Measurements from ENCODE around the gene EFHD2. TPM values are rescaled to one million over a fixed set of nuclear protein-coding genes. Genes with fewer than 3 reads are reported as not detected.
"Not testable (repeated sequence)": the region's sequence is repeated elsewhere in the genome, so short reads cannot be mapped to it uniquely, and the experiment has no call there.

EFHD2 gene
- total RNA-seq, 1 donor from 2014 or later: 11.6 TPM

DNA sequence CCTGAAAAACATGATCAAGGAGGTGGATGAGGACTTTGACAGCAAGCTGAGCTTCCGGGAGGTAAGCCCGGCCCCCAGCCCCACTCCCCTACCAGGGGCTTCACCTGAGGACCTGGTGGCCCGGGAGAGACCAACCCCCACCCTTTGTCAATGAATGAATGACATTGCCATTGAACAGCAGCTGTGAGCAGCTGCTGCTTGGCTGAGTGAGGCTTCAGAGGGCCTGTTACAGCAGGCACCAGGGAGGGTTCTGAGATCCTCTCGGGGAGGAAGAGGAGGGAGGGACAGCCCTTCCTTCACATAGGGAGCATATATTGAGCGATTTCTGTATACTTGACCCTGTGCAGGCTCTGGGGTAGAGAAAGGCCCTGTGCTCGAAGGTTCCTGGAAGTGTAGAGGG lies 16.3 kb downstream of the EFHD2 start:
- DNase-seq: no peak
- ATAC-seq (ENCODE audit: poor library complexity): no peak
- intact Hi-C loops (cut with DNase I): no loop called here

DNA sequence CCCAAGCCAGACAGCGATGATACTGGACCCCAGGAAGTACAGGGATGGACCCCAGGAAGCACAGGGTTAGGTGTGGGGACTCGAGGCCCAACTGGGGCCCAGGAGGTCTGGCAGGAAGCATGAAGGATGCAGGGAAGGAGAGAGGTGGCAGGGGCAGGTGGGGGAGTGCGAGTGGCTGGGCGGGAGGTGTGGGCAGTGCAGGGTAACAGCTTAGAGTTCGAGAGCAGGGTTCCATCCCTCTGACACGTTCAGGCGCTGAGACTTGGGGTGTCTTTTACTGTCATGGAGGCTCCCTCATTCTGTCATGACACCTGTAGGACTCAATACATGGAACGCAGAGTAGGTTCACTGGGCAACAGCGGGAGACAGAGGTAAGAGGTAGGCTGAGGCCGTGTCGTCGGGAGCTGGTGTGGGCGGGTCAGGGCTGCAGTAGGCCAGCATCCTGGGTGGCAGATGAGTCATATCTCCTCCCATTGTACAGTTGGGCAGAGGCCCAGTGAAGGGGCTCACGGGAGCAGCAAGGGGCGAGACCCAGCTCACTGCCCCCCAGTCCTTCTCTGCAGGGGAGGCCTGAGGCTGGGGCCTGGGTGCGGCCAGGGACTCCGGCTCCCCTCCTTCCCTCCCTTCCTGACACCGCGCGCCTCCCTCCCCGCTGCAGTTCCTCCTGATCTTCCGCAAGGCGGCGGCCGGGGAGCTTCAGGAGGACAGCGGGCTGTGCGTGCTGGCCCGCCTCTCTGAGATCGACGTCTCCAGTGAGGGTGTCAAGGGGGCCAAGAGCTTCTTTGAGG lies 17.0 kb downstream of the EFHD2 start:
- intact Hi-C loops (cut with DNase I): no loop called here
- peak; percentile 42 for ATAC-seq (ENCODE audit: poor library complexity)
- no peak for DNase-seq

DNA sequence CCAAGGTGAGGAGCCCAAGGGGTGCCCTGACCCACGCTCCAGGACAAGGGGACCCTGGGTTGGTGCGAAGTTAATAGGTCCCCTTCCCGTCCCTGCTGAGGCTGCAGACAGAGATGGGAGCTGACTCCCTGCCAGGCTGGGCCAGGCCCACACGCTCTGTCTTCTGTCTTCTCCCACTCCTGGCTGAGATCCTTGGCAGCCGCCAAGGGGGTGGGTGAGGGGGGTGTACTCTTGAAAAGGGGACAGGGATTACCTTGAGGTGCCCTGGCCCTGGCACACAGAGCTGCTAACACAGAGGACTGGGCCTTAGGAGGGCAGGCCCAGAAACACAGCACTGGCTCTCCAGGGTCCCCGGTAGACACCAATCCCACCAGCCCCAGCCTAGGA lies 17.6 kb downstream of the EFHD2 start:
- peak; percentile 16 for ATAC-seq (ENCODE audit: poor library complexity)
- no peak for DNase-seq
- intact Hi-C loops (cut with DNase I): no loop called here

DNA sequence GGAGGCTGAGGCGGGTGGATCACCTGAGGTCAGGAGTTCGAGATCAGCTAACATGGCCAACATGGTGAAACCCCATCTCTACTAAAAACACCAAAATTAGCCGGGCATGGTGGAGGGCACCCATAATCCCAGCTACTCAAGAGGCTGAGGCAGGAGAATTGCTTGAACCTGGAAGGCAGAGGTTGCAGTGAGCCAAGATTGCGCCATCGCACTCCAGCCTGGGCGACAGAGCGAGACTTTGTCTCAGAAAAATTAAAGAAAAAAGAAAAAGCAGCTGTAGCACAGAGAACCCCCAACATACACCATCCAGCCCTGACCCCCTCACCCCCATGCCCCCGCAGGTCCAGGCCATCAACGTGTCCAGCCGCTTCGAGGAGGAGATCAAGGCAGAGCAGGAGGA lies 18.6 kb downstream of the EFHD2 start:
- DNase-seq; intact Hi-C loops (cut with DNase I); ATAC-seq (ENCODE audit: poor library complexity): not testable (repeated sequence)

DNA sequence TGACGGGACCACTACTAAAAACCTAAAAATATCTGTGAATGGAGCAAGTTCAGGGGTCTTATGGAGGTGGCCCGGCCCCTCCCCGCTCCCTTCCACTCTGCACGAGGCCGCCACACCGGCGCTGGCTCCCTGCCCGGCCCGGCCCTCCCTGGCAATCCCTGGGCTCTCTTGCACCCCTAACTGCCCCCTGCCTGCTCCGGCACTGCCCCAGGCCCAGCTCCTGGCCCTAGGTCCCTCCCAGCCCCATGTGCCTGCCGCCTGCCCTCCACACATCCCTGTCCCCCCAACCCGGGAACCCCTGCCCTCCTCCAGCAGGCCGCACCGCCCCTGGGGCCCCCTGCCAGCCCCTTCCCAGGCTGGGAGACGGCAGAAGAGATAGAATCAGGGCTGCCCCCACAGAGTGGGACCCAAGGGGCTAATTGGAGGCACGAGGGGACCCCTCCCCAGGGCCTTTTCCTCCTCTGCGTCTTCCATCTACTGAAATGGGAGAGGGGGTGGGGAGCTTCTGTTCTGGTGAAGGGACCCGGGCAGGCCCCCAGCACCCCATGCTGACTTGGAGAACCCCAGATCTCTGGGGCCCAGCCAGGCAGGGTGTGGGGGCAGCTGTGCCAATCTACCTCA lies 19.2 kb downstream of the EFHD2 start:
- intact Hi-C loops (cut with DNase I): no loop called here
- ATAC-seq (ENCODE audit: poor library complexity): no peak
- no peak for DNase-seq

DNA sequence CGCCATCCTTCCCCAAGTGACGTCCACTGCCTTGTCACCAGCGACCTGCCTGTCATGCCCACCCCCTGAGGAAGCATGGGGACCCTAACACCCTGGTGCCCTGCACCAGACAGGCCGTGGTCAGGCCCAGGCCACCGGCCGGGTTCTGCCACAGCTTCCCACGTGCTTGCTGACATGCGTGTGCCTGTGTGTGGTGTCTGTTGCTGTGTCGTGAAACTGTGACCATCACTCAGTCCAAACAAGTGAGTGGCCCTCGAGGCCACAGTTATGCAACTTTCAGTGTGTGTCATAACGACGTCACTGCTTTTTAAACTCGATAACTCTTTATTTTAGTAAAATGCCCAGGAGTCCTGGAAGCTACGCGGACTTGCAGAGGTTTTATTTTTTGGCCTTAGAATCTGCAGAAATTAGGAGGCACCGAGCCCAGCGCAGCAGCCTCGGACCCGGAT lies 20.0 kb downstream of the EFHD2 start:
- intact Hi-C loops (cut with DNase I): loop anchor here (2.0 kb wide), 1 partner anchor 105 kb away; no protein-coding TSS in a partner anchor
- ATAC-seq (ENCODE audit: poor library complexity) (no peak), DNase-seq (no peak)

DNA sequence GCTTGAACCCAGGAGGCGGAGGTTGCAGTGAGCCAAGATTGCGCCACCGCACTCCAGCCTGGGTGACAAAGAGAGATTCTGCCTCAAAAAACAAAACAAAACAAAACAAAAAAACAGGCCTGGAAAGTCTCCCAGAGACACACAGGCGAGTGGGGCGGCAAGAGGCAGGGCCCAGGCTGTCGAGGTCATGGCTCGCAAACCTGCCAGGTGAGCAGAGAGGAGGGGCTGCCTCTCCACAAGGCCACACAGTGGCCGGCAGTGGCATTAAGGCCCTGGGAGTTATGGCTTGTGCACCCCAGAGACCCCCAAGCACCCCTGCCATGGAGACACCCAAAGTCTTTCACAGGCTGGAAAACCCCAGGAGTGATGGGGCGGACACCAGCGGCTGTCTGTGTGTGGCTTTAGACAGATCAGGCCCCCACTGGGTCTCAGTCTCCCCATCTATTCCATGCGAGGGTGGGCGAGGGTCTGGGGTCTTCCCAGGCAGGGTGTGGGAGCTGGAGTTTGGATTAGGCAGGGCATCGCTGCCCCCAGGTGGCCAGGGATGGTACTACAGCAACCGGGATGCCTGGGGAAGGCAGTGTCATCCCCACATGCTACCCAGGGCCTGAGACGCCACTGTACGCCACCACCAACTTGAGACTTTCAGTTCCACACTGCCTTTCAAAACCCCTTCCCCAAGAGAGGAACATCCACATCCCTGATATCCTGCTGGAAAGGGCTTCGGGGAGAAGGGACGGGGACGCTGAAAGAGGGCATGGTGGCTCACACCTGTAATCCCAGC lies 21.3 kb downstream of the EFHD2 start:
- intact Hi-C loops (cut with DNase I): loop anchor here (2.0 kb wide), 1 partner anchor 106 kb away; no protein-coding TSS in a partner anchor
- DNase-seq (peak; percentile 83), ATAC-seq (ENCODE audit: poor library complexity) (peak; percentile 78)

DNA sequence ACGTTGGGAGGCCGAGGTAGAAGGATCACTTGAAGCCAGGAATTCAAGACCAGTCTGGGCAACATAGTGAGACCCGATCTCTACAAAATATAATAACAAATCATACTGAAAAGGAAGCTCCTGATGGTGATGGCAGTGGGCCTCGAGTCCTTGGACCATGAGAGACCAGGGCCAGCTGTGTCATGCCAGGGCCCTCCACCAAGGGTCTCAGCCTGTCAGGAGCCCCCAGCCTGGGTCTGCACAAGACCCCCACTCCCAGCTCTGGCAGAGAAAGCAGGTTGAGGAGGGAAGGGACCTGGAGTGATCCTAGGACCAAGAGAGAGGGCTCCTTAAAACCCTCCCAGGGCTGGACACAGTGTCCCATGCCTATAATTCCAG lies 21.9 kb downstream of the EFHD2 start:
- intact Hi-C loops (cut with DNase I): loop anchor here (2.0 kb wide), 1 partner anchor 107 kb away; no protein-coding TSS in a partner anchor
- ATAC-seq (ENCODE audit: poor library complexity) (no peak), DNase-seq (no peak)

DNA sequence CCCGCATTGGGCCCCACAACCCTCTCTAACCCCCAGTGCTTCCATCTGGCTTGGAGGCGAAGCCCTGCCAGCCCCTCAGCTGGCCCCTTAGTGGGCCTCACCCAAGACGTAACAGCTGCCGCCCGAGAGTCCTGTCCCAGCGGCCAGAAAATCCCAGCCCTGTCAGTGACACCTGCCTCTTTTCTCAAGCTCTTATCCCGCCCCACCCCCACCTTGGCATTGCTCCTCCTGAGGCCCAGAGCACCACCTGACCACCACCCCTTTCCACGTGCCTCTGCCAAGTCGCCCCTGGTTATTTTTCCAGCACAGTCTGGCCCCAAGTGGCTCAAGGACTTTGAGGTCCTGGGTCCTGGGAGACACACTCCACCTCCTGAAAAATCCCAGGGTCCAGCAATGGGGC lies 22.6 kb downstream of the EFHD2 start:
- intact Hi-C loops (cut with DNase I): no loop called here
- DNase-seq (no peak), ATAC-seq (ENCODE audit: poor library complexity) (no peak)

DNA sequence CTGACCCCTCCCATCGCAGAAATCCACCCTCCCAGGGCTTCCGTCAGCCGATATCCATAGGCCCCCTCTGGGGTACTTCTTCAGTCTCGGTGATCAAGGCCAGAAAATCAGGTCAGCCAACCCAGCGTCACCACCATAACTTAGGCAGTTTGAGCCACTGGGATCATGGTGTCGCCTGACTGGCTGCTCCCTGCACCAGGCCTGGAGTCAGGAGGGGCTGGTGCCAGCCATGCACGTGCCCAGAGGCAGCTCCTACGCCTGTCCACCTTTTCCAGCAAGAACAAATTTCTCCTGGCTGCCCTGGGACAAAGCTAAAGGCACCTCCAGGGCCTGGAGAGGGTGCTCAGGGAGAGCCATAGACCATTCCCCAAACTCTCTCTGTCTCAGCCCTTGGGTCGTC lies 23.8 kb downstream of the EFHD2 start:
- intact Hi-C loops (cut with DNase I): no loop called here
- DNase-seq (no peak), ATAC-seq (ENCODE audit: poor library complexity) (no peak)

DNA sequence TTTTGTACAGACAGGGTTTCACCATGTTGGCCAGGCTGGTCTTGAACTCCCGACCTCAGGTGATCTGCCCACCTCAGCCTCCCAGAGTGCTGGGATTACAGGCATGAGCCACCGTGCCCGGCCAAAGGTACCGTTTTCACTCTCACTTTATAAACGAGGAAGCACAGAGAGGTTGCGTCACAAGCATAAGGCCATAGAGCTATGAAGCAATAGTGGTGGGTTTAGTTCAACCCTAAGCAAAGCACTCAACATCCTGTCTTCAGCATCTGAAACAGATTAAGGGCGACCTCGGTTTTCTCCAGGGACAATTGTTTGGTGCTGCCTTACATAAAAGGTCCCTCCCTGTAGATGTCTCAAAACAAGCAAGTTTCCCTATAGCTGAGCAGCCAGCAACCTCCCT lies 25.1 kb downstream of the EFHD2 start:
- ATAC-seq (ENCODE audit: poor library complexity); intact Hi-C loops (cut with DNase I); DNase-seq: not testable (repeated sequence)

DNA sequence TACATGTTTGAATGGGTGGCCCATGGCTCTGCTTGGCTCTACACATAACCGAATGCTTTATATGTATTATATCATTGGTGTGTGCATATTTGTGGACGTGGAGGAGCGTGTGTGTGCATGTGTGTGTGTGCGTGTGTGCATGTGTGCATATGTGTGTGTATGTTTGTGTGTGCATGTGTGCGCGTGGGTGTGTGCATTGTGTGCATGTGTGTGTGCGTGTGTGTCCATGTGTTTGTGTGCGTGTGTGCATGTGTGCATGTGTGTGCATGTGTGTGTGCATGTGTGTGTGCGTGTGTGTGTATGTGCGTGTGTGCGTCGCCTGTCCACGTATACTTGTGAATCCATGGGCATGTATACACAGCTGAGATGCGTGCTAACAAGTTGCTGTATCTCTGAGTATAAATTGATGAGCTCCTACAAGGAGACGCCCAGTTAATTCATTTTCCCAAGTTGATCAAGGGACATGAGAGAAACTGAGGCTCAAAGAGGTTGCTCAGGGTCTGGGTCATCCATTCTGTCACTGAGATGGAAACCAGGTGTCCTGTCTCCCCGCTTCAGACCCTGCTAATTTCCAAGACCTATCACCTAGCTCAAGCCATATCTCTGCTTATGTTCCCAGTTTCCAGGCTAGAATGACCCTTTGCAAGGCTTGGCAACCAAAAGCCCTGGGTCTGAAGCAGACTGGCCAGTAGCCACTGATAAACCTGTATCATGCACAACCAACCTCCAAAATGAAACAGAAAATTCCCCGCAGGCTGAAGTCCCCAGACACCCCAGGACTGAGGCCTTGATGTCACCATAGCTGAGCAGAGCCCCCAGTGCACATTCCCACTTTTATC lies 25.8 kb downstream of the EFHD2 start:
- no peak for DNase-seq
- intact Hi-C loops (cut with DNase I): no loop called here
- ATAC-seq (ENCODE audit: poor library complexity): no peak

DNA sequence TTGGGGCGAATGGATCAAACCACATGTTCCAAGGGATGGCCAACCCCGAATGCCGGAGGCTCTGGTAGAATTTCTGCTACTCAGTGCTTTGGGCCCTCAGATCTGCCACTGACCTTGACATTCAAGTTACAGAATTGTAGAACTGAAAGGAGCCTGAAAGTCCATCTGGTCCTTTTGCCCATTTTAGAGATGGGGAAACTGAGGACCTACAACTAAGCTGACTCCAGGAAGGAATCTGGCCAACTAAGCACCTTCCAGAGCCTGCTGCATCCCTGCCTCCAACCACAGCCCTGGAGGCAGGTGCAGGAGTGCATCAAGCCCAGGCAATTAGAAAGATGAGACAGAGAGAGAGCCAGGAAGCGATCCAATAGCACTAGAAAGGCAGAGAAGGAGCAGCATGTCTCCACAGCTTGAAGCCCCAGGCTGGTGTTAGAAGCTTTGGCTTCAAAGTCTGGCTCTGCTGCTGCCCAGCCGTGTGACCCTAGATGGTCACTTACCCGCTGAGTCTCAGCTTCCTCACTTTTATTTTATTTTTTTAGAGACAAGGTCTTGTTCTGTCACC lies 27.3 kb downstream of the EFHD2 start:
- no peak for ATAC-seq (ENCODE audit: poor library complexity)
- no peak for DNase-seq
- intact Hi-C loops (cut with DNase I): no loop called here

DNA sequence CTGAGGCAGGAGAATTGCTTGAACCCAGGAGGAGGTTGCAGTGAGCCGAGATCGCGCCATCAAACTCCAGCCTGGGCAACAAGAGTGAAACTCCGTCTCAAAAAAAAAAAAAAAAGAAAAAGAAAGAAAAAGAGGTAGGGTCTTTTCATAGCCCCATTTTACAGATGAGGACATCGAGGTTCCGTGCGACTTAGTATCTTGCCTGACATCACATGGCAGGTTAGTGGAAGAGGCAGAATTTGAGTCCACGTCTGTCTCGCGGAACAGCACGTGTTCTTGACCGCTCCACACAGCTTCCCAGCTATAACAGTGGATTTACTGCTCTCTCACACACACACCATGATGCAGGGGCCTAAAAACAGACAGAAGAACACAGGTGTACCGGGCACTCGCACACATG lies 29.6 kb downstream of the EFHD2 start:
- DNase-seq: no peak

DNA sequence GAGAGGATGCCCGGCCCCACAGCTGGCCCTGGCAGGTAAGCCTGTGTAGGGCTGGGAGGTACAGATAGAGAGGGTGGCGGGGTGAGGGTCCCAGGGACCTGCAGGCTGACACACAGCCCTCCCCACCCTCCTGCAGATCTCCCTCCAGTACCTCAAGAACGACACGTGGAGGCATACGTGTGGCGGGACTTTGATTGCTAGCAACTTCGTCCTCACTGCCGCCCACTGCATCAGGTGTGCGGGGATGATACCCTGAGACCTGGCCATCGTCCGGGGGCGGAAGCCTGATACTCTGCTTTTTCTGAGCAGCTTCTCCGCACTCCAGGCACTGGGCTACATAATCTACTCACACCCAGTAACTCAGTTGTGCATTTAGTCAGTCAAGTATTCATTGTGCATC lies 30.7 kb downstream of the EFHD2 start:
- ATAC-seq (ENCODE audit: poor library complexity) (no peak), DNase-seq (no peak)
- intact Hi-C loops (cut with DNase I): no loop called here

More for the DNA sequence above, 29.6 kb downstream of the EFHD2 start:
- no peak for ATAC-seq (ENCODE audit: poor library complexity)
- intact Hi-C loops (cut with DNase I): no loop called here

DNA sequence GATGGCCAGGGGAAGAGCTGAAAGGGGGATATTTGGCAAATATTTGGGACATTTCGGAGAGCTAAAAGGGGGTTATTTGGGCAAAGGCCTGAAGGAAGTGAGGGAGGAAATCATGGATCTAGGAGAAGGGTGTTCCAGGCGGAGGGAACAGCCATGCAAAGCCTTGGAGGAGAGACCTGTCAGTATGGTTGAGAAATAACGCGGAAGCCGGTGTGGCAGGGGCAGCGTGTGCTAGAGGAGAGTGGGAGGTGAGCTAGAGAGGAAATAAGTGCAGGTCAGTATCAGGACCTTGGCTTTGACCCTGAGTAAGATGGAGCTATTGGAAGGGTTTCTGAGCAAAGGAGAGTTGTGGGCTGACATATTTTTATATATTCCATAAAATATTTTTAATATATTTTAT lies 31.6 kb downstream of the EFHD2 start:
- ATAC-seq (ENCODE audit: poor library complexity) (no peak), DNase-seq (no peak)
- intact Hi-C loops (cut with DNase I): no loop called here

DNA sequence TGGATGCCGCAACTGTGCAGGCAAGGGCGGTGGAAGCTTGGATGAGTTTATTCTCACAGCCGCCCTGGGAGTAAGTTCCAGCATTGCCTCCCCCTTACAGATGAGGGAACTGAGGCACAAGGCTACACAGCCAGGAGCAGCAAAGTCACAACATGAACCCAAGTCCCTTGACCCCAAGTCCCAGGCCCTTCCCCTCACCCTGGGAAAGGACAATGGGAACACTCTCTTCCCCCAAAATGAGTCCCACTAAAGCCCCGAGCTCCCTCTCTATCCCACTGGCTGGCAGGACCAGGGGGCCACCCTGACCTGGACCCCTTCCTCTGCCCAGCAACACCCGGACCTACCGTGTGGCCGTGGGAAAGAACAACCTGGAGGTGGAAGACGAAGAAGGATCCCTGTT lies 32.4 kb downstream of the EFHD2 start:
- ATAC-seq (ENCODE audit: poor library complexity) (no peak), DNase-seq (no peak)
- intact Hi-C loops (cut with DNase I): no loop called here

DNA sequence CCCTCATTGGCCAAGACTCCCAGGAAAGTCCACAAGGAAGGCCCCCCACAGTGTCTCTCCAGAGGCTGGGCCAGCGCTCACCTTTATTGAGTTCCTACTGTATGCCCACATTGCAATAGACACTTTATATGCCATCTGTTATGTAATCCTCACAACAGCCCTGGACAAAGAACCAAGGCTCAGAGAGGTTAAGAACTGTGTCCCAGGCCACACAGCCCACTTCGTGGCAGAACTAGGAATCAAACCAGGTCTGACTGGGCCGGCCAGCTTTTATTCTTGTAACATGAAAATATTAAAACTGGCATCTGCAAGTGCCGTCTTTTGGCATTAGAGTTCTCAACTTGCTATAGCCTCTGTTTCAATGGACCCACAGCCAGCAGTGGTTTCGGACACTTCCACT lies 33.1 kb downstream of the EFHD2 start:
- intact Hi-C loops (cut with DNase I): no loop called here
- ATAC-seq (ENCODE audit: poor library complexity) (no peak), DNase-seq (no peak)

All from Right ventricle myocardium superior (tissue), 1 donor.